ENCODE measurements around the gene RNF144B. TPM values are rescaled to one million over a fixed set of nuclear protein-coding genes. Genes with fewer than 3 reads are reported as not detected.

RNF144B gene
- total and polyA plus RNA-seq, 2 experiments from 2014 or later, result 4.2 to 9.0 TPM

- no peak for DNase-seq (ENCODE audit: low spot score)
- no peaks in the 10 kb centered on the region for H3K9me3 Mint-ChIP-seq
- H3K27ac Mint-ChIP-seq, result no peak overlapping the region
- H3K4me1 ChIP-seq (ENCODE audit: insufficient read depth), result no peaks in the 10 kb centered on the region
- H3K4me2 ChIP-seq, result no peak overlapping the region
- no peaks in the 10 kb centered on the region for H3K27me3 ChIP-seq (ENCODE audit: insufficient read depth)
- H3K36me3 Mint-ChIP-seq (ENCODE audit: low read depth), result no peaks in the 10 kb centered on the region
- H3F3A ChIP-seq (replicated peaks; ENCODE audit: low read depth), result no peaks in the 10 kb centered on the region
- ATAC-seq, result no peak
- H3K9me2 ChIP-seq (ENCODE audit: insufficient read depth), result no peaks in the 10 kb centered on the region
- no peak for TF ChIP-seq CREB1 (CRISPR knock-in tag; IDR thresholded peaks at IDR 0.05; ENCODE audit: low read depth)
- no peak for TF ChIP-seq EZH2 (IDR thresholded peaks at IDR 0.05; ENCODE audit: low read depth, unreplicated experiment)
- TF ChIP-seq POLR2AphosphoS5 (IDR thresholded peaks at IDR 0.05; ENCODE audit: low read depth), result no peak
- no peak for TF ChIP-seq ZNF114 (CRISPR knock-in tag; IDR thresholded peaks at IDR 0.05)
- TF ChIP-seq ETS1 (IDR thresholded peaks at IDR 0.05), result no peak
- TF ChIP-seq ZNF331 (CRISPR knock-in tag; IDR thresholded peaks at IDR 0.05; ENCODE audit: low read depth), result no peak
- TF ChIP-seq, protein P1, sequence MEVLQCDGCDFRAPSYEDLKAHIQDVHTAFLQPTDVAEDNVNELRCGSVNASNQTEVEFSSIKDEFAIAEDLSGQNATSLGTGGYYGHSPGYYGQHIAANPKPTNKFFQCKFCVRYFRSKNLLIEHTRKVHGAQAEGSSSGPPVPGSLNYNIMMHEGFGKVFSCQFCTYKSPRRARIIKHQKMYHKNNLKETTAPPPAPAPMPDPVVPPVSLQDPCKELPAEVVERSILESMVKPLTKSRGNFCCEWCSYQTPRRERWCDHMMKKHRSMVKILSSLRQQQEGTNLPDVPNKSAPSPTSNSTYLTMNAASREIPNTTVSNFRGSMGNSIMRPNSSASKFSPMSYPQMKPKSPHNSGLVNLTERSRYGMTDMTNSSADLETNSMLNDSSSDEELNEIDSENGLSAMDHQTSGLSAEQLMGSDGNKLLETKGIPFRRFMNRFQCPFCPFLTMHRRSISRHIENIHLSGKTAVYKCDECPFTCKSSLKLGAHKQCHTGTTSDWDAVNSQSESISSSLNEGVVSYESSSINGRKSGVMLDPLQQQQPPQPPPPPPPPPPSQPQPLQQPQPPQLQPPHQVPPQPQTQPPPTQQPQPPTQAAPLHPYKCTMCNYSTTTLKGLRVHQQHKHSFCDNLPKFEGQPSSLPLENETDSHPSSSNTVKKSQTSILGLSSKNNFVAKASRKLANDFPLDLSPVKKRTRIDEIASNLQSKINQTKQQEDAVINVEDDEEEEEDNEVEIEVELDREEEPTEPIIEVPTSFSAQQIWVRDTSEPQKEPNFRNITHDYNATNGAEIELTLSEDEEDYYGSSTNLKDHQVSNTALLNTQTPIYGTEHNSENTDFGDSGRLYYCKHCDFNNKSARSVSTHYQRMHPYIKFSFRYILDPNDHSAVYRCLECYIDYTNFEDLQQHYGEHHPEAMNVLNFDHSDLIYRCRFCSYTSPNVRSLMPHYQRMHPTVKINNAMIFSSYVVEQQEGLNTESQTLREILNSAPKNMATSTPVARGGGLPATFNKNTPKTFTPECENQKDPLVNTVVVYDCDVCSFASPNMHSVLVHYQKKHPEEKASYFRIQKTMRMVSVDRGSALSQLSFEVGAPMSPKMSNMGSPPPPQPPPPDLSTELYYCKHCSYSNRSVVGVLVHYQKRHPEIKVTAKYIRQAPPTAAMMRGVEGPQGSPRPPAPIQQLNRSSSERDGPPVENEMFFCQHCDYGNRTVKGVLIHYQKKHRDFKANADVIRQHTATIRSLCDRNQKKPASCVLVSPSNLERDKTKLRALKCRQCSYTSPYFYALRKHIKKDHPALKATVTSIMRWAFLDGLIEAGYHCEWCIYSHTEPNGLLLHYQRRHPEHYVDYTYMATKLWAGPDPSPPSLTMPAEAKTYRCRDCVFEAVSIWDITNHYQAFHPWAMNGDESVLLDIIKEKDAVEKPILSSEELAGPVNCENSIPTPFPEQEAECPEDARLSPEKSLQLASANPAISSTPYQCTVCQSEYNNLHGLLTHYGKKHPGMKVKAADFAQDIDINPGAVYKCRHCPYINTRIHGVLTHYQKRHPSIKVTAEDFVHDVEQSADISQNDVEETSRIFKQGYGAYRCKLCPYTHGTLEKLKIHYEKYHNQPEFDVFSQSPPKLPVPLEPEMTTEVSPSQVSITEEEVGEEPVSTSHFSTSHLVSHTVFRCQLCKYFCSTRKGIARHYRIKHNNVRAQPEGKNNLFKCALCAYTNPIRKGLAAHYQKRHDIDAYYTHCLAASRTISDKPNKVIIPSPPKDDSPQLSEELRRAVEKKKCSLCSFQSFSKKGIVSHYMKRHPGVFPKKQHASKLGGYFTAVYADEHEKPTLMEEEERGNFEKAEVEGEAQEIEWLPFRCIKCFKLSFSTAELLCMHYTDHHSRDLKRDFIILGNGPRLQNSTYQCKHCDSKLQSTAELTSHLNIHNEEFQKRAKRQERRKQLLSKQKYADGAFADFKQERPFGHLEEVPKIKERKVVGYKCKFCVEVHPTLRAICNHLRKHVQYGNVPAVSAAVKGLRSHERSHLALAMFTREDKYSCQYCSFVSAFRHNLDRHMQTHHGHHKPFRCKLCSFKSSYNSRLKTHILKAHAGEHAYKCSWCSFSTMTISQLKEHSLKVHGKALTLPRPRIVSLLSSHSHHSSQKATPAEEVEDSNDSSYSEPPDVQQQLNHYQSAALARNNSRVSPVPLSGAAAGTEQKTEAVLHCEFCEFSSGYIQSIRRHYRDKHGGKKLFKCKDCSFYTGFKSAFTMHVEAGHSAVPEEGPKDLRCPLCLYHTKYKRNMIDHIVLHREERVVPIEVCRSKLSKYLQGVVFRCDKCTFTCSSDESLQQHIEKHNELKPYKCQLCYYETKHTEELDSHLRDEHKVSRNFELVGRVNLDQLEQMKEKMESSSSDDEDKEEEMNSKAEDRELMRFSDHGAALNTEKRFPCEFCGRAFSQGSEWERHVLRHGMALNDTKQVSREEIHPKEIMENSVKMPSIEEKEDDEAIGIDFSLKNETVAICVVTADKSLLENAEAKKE (CRISPR knock-in tag; IDR thresholded peaks at IDR 0.05), result no peak
- no peak overlapping the region for H3K27ac ChIP-seq (ENCODE audit: low read depth)
- no peaks in the 10 kb centered on the region for H3K79me2 ChIP-seq (replicated peaks; ENCODE audit: insufficient read depth)
- H3K4me3 ChIP-seq, result no peak overlapping the region
- H3K4me3 Mint-ChIP-seq, result no peak overlapping the region
- H3K36me3 ChIP-seq (ENCODE audit: insufficient read depth), result no peaks in the 10 kb centered on the region
- peaks cover 6% of the 10 kb centered on the region for H3K27me3 Mint-ChIP-seq (ENCODE audit: insufficient read depth, low read depth, poor library complexity)
- peaks cover 8% of the 10 kb centered on the region for H3K4me1 Mint-ChIP-seq
- no peak overlapping the region for H2AFZ ChIP-seq
- H4K20me1 ChIP-seq (replicated peaks; ENCODE audit: insufficient read depth), result no peaks in the 10 kb centered on the region
Observed at GRCh38 chr6:18497006-18497405, 109.9 kb downstream of the RNF144B start.
